Peyer's patch (tissue), 4 donors: Measurements from ENCODE around the gene FAM180A. TPM values are rescaled to one million over a fixed set of nuclear protein-coding genes. Genes with fewer than 3 reads are reported as not detected.
"Not testable (repeated sequence)": the region's sequence is repeated elsewhere in the genome, so short reads cannot be mapped to it uniquely, and the experiment has no call there.

ENCODE experiments used
- DNase-seq, 3 donors: peaks; one replicate each; pipeline ENCODE4 v3.0.0-alpha.2; 2017 to 2019
- H3K27ac ChIP-seq, 4 donors: fragments of 200-600 bp; sonication (generic); one replicate each; pipeline ENCODE4 v1.5.1; 2016 to 2019
- H3K27me3 ChIP-seq, 2 donors: fragments of 200-600 bp; sonication (generic); one replicate each; pipeline ENCODE4 v1.5.1; 2019
- H3K36me3 ChIP-seq, 3 donors: fragments of 200-600 bp; sonication (generic); one replicate each; pipeline ENCODE4 v1.5.1; 2016 to 2019
- H3K4me1 ChIP-seq, 4 donors: fragments of 200-600 bp; sonication (generic); one replicate each; pipeline ENCODE4 v1.5.1; 2016 to 2019
- H3K4me3 ChIP-seq, 4 donors: fragments of 200-600 bp; sonication (generic); 1 replicate in 3 of 4; 2 replicates in 1 of 4; pipeline ENCODE4 v1.5.1; 2016 to 2019; ENCODE audit warnings: mild to moderate bottlenecking in 1 of 4
- H3K9me3 ChIP-seq, 4 donors: fragments of 200-600 bp; sonication (generic); one replicate each; pipeline ENCODE4 v1.5.1; 2016 to 2019; ENCODE audit warnings: mild to moderate bottlenecking in 1 of 4
- POLR2A ChIP-seq, 2 donors: fragments of 450-650 bp; IDR thresholded peaks; one replicate each; pipeline ENCODE4 v1.5.1; 2017; ENCODE audit warnings: antibody characterized with exemption in 2 of 2, mild to moderate bottlenecking in 2 of 2, moderate library complexity in 2 of 2
- total RNA-seq, 4 donors: library from RNA; depleted of rRNA; stranded (reverse); fragments of >200 nt; gene quantifications; one replicate each; pipeline ENCODE4 v1.1.0, GENCODE V29; 2016
- TF ChIP-seq, protein P1 (sequence below), 6 experiments: fragments of 450-650 bp in 4 of 6; fragments of 200-600 bp in 2 of 6; sonication (generic) in 1 of 6; IDR thresholded peaks; one replicate each; pipeline ENCODE4 v1.5.1; 2017 to 2019; ENCODE audit warnings: antibody characterized with exemption in 6 of 6, mild to moderate bottlenecking in 3 of 6, moderate library complexity in 1 of 6

FAM180A gene
- total RNA-seq, 4 donors from 2014 or later = 3.3 to 4.4 TPM; not detected in 2

DNA sequence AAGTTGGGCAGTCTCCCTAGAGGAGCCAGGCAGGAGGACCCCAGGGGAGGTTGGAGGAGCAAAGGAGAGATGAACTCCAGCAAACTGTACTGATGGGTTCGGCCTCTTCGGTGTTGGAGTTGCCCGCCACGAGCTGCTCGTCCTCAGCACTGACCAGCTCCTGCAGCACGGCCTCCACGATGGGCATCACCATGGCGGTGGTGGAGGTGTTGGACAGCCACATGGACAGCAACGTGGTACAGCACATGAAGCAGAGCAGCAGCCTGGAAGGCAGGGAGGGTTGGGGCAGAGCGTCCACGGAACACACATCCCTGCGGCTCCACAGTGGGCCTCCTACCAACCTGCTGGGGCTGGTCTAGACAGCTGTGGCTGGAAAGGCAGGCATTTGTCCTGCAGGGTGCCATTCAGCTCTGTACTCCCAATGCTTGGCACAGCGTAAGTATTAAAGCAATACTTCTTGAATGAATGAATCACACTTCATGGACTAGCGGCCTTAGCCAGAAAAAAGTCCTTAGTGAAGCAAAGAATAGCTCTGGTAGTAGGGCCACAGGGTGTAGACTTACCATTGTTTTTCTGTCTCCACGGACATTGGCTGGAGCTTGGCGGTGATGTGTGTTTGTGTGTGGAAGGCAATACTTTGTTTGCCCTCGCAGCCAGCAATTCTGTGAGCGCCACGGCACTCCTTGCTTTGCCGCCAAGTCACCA lies 42.4 kb downstream of the FAM180A start:
- H3K27ac ChIP-seq = no peak overlapping the region
- no peak for DNase-seq
- no peaks in the 10 kb centered on the region for H3K36me3 ChIP-seq
- TF ChIP-seq, protein P1, sequence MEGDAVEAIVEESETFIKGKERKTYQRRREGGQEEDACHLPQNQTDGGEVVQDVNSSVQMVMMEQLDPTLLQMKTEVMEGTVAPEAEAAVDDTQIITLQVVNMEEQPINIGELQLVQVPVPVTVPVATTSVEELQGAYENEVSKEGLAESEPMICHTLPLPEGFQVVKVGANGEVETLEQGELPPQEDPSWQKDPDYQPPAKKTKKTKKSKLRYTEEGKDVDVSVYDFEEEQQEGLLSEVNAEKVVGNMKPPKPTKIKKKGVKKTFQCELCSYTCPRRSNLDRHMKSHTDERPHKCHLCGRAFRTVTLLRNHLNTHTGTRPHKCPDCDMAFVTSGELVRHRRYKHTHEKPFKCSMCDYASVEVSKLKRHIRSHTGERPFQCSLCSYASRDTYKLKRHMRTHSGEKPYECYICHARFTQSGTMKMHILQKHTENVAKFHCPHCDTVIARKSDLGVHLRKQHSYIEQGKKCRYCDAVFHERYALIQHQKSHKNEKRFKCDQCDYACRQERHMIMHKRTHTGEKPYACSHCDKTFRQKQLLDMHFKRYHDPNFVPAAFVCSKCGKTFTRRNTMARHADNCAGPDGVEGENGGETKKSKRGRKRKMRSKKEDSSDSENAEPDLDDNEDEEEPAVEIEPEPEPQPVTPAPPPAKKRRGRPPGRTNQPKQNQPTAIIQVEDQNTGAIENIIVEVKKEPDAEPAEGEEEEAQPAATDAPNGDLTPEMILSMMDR (IDR thresholded peaks at IDR 0.05) = no peak
- no peak for TF ChIP-seq POLR2A (IDR thresholded peaks at IDR 0.05)
- no peaks in the 10 kb centered on the region for H3K27me3 ChIP-seq
- no peaks in the 10 kb centered on the region for H3K9me3 ChIP-seq
- H3K4me3 ChIP-seq = no peak overlapping the region
- H3K4me1 ChIP-seq = no peaks in the 10 kb centered on the region

DNA sequence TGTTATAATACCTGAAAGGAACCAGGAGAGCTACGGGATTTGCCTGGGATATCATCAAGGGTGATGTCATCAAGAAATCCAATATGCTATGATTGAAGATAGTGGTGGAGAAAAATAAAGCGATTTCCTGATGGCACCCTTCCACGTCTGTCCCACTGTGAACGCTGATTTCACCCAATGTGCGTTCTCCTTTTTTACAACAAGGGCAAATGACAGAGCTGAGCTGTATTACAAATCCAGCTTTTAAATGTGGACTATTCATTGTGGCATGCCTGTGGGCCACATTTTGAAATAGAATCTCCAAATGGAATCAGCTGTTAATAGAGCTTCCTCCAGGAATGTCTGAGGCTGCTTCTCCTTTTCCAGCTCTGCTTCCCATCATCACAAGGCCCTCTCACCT lies 43.9 kb downstream of the FAM180A start:
- no peaks in the 10 kb centered on the region for H3K4me1 ChIP-seq
- TF ChIP-seq, protein P1 (IDR thresholded peaks at IDR 0.05) = no peak
- no peak for TF ChIP-seq POLR2A (IDR thresholded peaks at IDR 0.05)
- no peaks in the 10 kb centered on the region for H3K36me3 ChIP-seq
- H3K9me3 ChIP-seq = no peaks in the 10 kb centered on the region
- H3K27ac ChIP-seq = no peak overlapping the region
- H3K27me3 ChIP-seq = no peaks in the 10 kb centered on the region
- no peak for DNase-seq
- H3K4me3 ChIP-seq = no peak overlapping the region

DNA sequence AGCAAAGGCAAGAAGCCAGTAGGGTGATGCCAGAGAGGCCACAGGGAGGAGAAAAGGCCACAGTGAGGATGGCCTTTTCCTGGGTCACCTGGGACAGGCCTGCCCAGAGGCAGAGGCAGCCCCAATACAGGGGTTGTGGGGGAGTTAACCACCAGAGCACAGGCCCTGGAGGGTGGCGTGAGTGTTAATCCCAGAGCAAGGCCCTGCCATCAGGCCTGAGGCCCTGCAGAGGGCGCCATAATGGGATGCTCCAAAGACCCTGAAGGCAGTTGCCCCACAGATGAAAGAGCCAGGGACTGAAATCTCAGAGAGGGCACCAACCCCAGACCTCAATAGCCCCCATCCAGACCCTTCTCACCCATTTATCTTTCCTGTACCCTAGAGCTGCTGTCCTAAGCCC lies 44.5 kb downstream of the FAM180A start:
- Histone ChIP-seq H3K9me3 (no peaks in the 10 kb centered on the region), H3K27ac (no peak overlapping the region), H3K36me3 (no peaks in the 10 kb centered on the region), H3K4me1 (no peaks in the 10 kb centered on the region), H3K27me3 (no peaks in the 10 kb centered on the region), H3K4me3 (no peak overlapping the region)
- DNase-seq = no peak
- TF ChIP-seq, protein P1 (IDR thresholded peaks at IDR 0.05) = no peak
- TF ChIP-seq POLR2A (IDR thresholded peaks at IDR 0.05) = no peak

DNA sequence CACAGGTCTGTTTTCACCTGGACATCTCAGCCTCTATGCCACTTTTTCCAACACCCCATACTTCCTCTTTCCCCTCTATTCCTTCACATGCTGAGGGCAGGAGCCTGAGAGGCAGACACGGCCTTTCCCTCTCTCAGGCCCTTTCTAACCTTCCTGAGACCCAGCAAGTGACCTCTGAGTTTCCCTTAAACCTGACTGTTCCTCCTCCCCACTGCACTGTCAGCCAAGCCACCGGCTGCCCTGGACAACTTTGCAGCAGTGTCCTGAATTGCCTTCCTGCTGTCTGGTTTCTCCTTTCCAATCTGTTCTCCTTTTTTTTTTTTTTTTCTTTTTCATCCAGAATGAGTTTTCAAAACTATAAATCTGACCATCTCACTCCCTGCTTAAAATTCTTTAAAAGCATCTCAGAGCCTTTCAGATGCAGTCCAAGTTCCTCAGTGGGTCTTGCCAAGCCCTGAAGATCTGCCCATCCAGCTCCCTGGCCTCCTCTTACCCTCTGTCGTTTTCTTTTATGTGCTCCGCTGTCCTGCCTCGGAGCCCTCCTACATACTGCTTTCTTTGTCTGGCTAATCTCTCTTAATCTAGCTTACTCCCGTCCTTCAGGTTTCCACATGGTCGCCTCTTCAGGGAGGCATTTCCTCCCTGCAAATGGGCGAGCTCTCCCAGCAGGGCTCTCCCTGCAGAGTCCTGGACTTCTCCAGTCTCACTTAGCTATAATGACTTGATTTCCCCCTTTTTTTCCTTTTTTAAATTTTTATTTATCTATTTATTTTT lies 51.1 kb downstream of the FAM180A start:
- no peak for DNase-seq

DNA sequence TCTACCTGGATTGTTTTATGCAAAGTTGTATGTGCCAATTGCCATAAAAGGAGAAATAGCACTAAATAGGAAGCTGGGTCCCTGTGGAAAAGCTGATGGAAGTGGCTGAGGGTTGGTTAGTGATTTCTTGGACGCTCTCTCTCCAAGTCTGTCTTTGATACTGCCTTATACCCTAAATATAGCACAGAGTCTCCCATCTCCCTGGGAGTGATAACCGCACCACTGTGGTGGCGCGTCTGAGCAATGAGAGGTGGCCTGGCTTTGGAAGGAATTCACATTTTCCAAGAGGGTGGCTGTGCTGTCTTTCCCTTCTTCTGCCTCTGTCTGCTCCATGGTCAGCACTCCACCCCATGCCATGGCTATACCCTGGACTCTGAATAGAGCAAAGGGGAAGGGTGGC lies 55.1 kb downstream of the FAM180A start:
- no peak for DNase-seq
- TF ChIP-seq, protein P1 (IDR thresholded peaks at IDR 0.05) = no peak
- no peak for TF ChIP-seq POLR2A (IDR thresholded peaks at IDR 0.05)
- peaks cover 0 to 3% (median 0%) of the 10 kb centered on the region in 3 donors for H3K36me3 ChIP-seq

More for the DNA sequence above, 51.1 kb downstream of the FAM180A start:
- Histone ChIP-seq H3K4me3 (no peak overlapping the region), H3K36me3 (no peaks in the 10 kb centered on the region), H3K27ac (no peak overlapping the region), H3K9me3 (no peaks in the 10 kb centered on the region), H3K27me3 (no peaks in the 10 kb centered on the region), H3K4me1 (no peaks in the 10 kb centered on the region)
- no peak for TF ChIP-seq POLR2A (IDR thresholded peaks at IDR 0.05)
- TF ChIP-seq, protein P1 (IDR thresholded peaks at IDR 0.05) = no peak

DNA sequence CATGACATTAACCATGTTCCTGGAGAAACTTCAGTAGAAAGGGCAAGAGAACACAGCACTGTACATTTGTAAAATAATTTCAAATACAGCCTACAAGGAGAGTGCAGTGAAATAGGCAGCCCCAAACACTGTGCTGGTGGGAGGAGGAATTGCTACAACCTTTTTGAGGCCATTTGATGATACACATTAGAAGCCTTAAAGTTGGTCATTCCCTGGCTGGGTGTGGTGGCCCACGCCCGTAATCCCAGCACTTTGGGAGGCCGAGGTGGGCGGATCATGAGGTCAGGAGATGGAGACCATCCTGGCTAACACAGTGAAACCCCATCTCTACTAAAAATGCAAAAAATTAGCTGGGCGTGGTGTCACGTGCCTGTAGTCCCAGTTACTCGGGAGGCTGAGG lies 56.0 kb downstream of the FAM180A start:
- not testable (repeated sequence) for DNase-seq, H3K4me3 ChIP-seq, H3K9me3 ChIP-seq, H3K27ac ChIP-seq, H3K4me1 ChIP-seq, H3K36me3 ChIP-seq, H3K27me3 ChIP-seq

More for the DNA sequence above, 55.1 kb downstream of the FAM180A start:
- H3K27ac ChIP-seq = no peak overlapping the region
- no peak overlapping the region for H3K4me3 ChIP-seq
- no peaks in the 10 kb centered on the region for H3K27me3 ChIP-seq
- no peaks in the 10 kb centered on the region for H3K4me1 ChIP-seq
- H3K9me3 ChIP-seq = no peaks in the 10 kb centered on the region
